Vagina (tissue), 2 donors: ENCODE results near the gene SHISA6.

Source experiments
- POLR2A ChIP-seq, 2 donors: fragments of 450-650 bp; IDR thresholded peaks; one replicate each; pipeline ENCODE4 v1.6.1; 2017; ENCODE audit warnings: antibody characterized with exemption in 2 of 2, mild to moderate bottlenecking in 2 of 2, moderate library complexity in 2 of 2
- TF ChIP-seq, protein P1 (sequence below), 3 experiments: fragments of 450-650 bp in 2 of 3; fragments of 200-600 bp in 1 of 3; sonication (generic) in 1 of 3; IDR thresholded peaks; one replicate each; pipeline ENCODE4 v1.5.1; 2017 to 2019; ENCODE audit warnings: antibody characterized with exemption in 3 of 3, mild to moderate bottlenecking in 2 of 3, moderate library complexity in 2 of 3

DNA sequence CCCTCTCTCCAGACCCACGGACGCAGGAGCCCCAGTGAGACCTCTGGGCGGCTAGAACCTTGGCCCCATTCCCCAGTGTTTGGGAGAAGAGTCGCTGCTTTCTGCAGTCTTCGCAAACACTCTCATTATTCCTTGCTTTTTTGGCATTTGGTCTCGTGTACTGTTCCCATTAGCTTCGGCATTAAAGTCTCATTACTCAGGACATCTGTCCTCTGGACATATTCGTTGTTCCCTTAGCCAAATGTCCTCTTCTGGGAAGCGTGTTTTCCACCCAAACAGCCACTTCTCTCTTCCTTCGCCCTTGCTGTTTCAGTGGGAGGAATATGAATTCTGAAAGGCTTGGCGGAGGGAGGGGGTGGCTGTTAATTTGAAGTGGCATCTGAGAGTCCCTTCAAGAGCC, 11.1 kb downstream of the SHISA6 start:
- TF ChIP-seq, protein P1, sequence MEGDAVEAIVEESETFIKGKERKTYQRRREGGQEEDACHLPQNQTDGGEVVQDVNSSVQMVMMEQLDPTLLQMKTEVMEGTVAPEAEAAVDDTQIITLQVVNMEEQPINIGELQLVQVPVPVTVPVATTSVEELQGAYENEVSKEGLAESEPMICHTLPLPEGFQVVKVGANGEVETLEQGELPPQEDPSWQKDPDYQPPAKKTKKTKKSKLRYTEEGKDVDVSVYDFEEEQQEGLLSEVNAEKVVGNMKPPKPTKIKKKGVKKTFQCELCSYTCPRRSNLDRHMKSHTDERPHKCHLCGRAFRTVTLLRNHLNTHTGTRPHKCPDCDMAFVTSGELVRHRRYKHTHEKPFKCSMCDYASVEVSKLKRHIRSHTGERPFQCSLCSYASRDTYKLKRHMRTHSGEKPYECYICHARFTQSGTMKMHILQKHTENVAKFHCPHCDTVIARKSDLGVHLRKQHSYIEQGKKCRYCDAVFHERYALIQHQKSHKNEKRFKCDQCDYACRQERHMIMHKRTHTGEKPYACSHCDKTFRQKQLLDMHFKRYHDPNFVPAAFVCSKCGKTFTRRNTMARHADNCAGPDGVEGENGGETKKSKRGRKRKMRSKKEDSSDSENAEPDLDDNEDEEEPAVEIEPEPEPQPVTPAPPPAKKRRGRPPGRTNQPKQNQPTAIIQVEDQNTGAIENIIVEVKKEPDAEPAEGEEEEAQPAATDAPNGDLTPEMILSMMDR (IDR thresholded peaks at IDR 0.05), result no peak
- no peak for TF ChIP-seq POLR2A (IDR thresholded peaks at IDR 0.05)
